RPMI8226 (cell line): ENCODE measurements around the gene TBX18.

ENCODE experiments used
- DNase-seq: peaks from one replicate; pipeline ENCODE4 v3.0.0-alpha.2; 2015

The TBX18 gene

GRCh38 chr6:84743616-84744015 lies 20.8 kb downstream of the TBX18 start:
- no peak for DNase-seq

GRCh38 chr6:84740385-84740784 lies 24.0 kb downstream of the TBX18 start:
- no peak for DNase-seq

- no peak for DNase-seq
These were observed 24.6 kb downstream of the TBX18 start for GRCh38 chr6:84739866-84740208.

GRCh38 chr6:84738996-84739865 lies 25.2 kb downstream of the TBX18 start:
- no peak for DNase-seq

GRCh38 chr6:84733889-84734288 lies 30.5 kb downstream of the TBX18 start:
- DNase-seq, result no peak

GRCh38 chr6:84731901-84732300 lies 32.5 kb downstream of the TBX18 start:
- DNase-seq, result no peak

GRCh38 chr6:84731401-84731800 lies 33.0 kb downstream of the TBX18 start:
- DNase-seq, result no peak

- no peak for DNase-seq
These were observed 35.8 kb downstream of the TBX18 start for GRCh38 chr6:84728602-84729001.

- DNase-seq, result no peak
These were observed 45.2 kb downstream of the TBX18 start for GRCh38 chr6:84719152-84719551.

GRCh38 chr6:84718038-84718955 lies 46.1 kb downstream of the TBX18 start:
- DNase-seq, result no peak

GRCh38 chr6:84709121-84709520 lies 55.3 kb downstream of the TBX18 start:
- DNase-seq, result no peak

- no peak for DNase-seq
These were observed 57.2 kb downstream of the TBX18 start for GRCh38 chr6:84707171-84707570.

GRCh38 chr6:84696166-84696565 lies 68.2 kb downstream of the TBX18 start:
- no peak for DNase-seq

GRCh38 chr6:84691978-84692623 lies 72.3 kb downstream of the TBX18 start:
- no peak for DNase-seq

- no peak for DNase-seq
These were observed 76.1 kb downstream of the TBX18 start for GRCh38 chr6:84688141-84688873.

GRCh38 chr6:84687431-84687830 lies 77.0 kb downstream of the TBX18 start:
- DNase-seq, result no peak

GRCh38 chr6:84685983-84686584 lies 78.3 kb downstream of the TBX18 start:
- DNase-seq, result peak; percentile 9

GRCh38 chr6:84681693-84682326 lies 82.6 kb downstream of the TBX18 start:
- peak; percentile 28 for DNase-seq

GRCh38 chr6:84675651-84676050 lies 88.7 kb downstream of the TBX18 start:
- DNase-seq, result no peak

GRCh38 chr6:84674395-84674794 lies 90.0 kb downstream of the TBX18 start:
- DNase-seq, result no peak

- no peak for DNase-seq
These were observed 93.2 kb downstream of the TBX18 start for GRCh38 chr6:84671183-84671582.

- no peak for DNase-seq
These were observed 94.5 kb downstream of the TBX18 start for GRCh38 chr6:84669945-84670344.
